A673 (cell line): ENCODE measurements around the gene PYGM. TPM values are rescaled to one million over a fixed set of nuclear protein-coding genes. Genes with fewer than 3 reads are reported as not detected.

Experiments used
- BruUV-seq: library from RNA; stranded (reverse); fragments of 400-500 nt; replicated peaks from 2 replicates; lab custom pipeline; 2021; lab: Mats Ljungman, UMichigan
- CTCF ChIA-PET: fragments of 300-600 bp; sonication (Branson Sonifier 250); formaldehyde crosslinking; loops from one replicate; lab custom pipeline; 2022; ENCODE audit warnings: antibody characterized with exemption; lab: Charles Lee
- POLR2A ChIA-PET: fragments of 300-600 bp; sonication (Branson Sonifier 250); formaldehyde crosslinking; loops from one replicate; lab custom pipeline; 2022; ENCODE audit warnings: antibody characterized with exemption; ENCODE audit not compliant: low non-redundant PET; lab: Charles Lee
- DNase-seq: peaks from one replicate; pipeline ENCODE4 v3.0.0-alpha.2; 2015; ENCODE audit warnings: low spot score
- H3K27ac ChIP-seq: fragments of 200-600 bp; sonication (generic); 2 replicates; pipeline ENCODE4 v1.5.1; 2016; ENCODE audit warnings: mixed run types, low read depth, mild to moderate bottlenecking, mixed read lengths, antibody characterized with exemption, low read length; ENCODE audit not compliant: poor library complexity, severe bottlenecking
- H3K27me3 ChIP-seq: fragments of 200-600 bp; sonication (generic); replicated peaks from 2 replicates; pipeline ENCODE4 v1.6.1; 2017; ENCODE audit warnings: mixed run types, low read depth, mild to moderate bottlenecking, mixed read lengths, antibody characterized with exemption, low read length; ENCODE audit not compliant: insufficient read depth, poor library complexity
- H3K36me3 ChIP-seq: fragments of 200-600 bp; sonication (generic); 2 replicates; pipeline ENCODE4 v1.6.1; 2016; ENCODE audit warnings: mixed run types, mild to moderate bottlenecking, mixed read lengths, antibody characterized with exemption, low read length; ENCODE audit not compliant: insufficient read depth, poor library complexity, severe bottlenecking
- H3K4me1 ChIP-seq: fragments of 200-600 bp; sonication (generic); 2 replicates; pipeline ENCODE4 v1.6.1; 2017; ENCODE audit warnings: mixed run types, mild to moderate bottlenecking, mixed read lengths, antibody characterized with exemption, low read length; ENCODE audit not compliant: insufficient read depth, poor library complexity, severe bottlenecking
- H3K4me3 ChIP-seq: fragments of 200-600 bp; sonication (generic); 2 replicates; pipeline ENCODE4 v1.5.1; 2016; ENCODE audit warnings: low read depth, mixed run types, mild to moderate bottlenecking, mixed read lengths, low read length; ENCODE audit not compliant: poor library complexity, severe bottlenecking
- H3K9me3 ChIP-seq: fragments of 200-600 bp; sonication (generic); 2 replicates; pipeline ENCODE4 v1.6.1; 2016; ENCODE audit warnings: mixed run types, low read depth, mild to moderate bottlenecking, mixed read lengths, antibody characterized with exemption, low read length; ENCODE audit not compliant: poor library complexity, severe bottlenecking
- CTCF ChIP-seq: fragments of 300-800, 200-600 bp; sonication (generic); conservative IDR thresholded peaks from 2 replicates; pipeline ENCODE4 v1.5.1; 2017; ENCODE audit warnings: low read depth, mild to moderate bottlenecking, antibody characterized with exemption, low read length, moderate library complexity, mixed read lengths
- EZH2 ChIP-seq: fragments of 200-600 bp; sonication (generic); IDR thresholded peaks from 2 replicates; pipeline ENCODE4 v1.6.1; 2017; ENCODE audit warnings: borderline replicate concordance, low read depth, mild to moderate bottlenecking, mixed read lengths, antibody characterized with exemption, low read length; ENCODE audit not compliant: poor library complexity, severe bottlenecking
- intact Hi-C: fragments of 100-400 bp; cut with micrococcal nuclease; formaldehyde crosslinking; loops from one replicate; pipeline ENCODE4 v1.10.0; 2022; ENCODE audit not compliant: unreplicated experiment
- total RNA-seq: library from RNA; stranded (reverse); gene quantifications from 2 replicates; pipeline ENCODE4 v1.2.3, GENCODE V29; 2021

The PYGM gene
- total RNA-seq, 1 experiment from 2014 or later, result 2.4 TPM

GRCh38 chr11:64789331-64790204 lies 29.8 kb upstream of the PYGM start:
- Histone ChIP-seq H3K4me1 (no peaks in the 10 kb centered on the region), H3K27me3 (no peaks in the 10 kb centered on the region), H3K4me3 (no peak overlapping the region), H3K9me3 (no peaks in the 10 kb centered on the region), H3K36me3 (peaks cover 4% of the 10 kb centered on the region), H3K27ac (no peak overlapping the region)
- BruUV-seq, result no TSS peak
- TF ChIP-seq EZH2 (no peak), CTCF (no peak)
- no peak for DNase-seq
- ChIA-PET CTCF (no interaction called here), POLR2A (no interaction called here)
- intact Hi-C loops, result loop anchor here (10.0 kb wide), 1 partner anchor 325 kb away; the partner anchor contains the start of genes TM7SF2 and ZNHIT2

- Histone ChIP-seq H3K36me3 (peaks cover 4% of the 10 kb centered on the region), H3K27me3 (no peaks in the 10 kb centered on the region), H3K9me3 (no peaks in the 10 kb centered on the region), H3K4me1 (no peaks in the 10 kb centered on the region), H3K27ac (no peak overlapping the region), H3K4me3 (no peak overlapping the region)
- ChIA-PET POLR2A (no interaction called here), CTCF (interaction anchor here (0.8 kb wide), 1 partner anchor 12 kb away, joined by 4 read pairs; no protein-coding TSS in a partner anchor)
- intact Hi-C loops, result loop anchor here (10.0 kb wide), 1 partner anchor 326 kb away; the partner anchor contains the start of genes TM7SF2 and ZNHIT2
- no peak for TF ChIP-seq CTCF
- no peak for TF ChIP-seq EZH2
- no peak for DNase-seq
- no TSS peak for BruUV-seq
Observed at GRCh38 chr11:64788321-64789215, 28.8 kb upstream of the PYGM start.
